VCaP (cell line): ENCODE measurements around the gene LRRN3.
"Not testable (repeated sequence)": the region's sequence is repeated elsewhere in the genome, so short reads cannot be mapped to it uniquely, and the experiment has no call there.

Experiments
- H3K27ac ChIP-seq: fragments of 450-650 bp; 2 replicates; pipeline ENCODE4 v1.5.1; 2017
- TF ChIP-seq, protein P1 (sequence below): fragments of 450-650 bp; conservative IDR thresholded peaks from 2 replicates; pipeline ENCODE4 v1.5.1; 2017; ENCODE audit warnings: mild to moderate bottlenecking, moderate library complexity

LRRN3 gene

DNA sequence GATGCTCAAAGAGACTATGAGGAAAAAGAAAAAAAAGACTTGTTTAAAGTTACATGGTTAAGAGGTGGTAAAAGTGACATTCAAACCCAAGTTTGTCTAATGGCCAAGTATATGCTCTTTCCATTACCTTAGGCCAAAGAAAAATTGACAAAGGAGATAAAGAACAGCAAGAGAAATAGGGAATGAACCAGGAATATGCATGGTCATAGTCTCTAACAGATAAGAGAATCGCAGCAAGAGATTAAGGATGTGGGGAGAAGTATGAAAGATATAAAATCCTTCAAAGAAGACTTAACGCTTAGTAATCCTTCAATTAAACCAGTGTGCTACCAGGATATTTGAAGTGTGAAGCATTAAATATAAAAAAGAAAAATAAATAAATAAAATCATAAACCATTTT is 23.2 kb upstream of the LRRN3 start:
- H3K27ac ChIP-seq: no peak overlapping the region
- TF ChIP-seq, protein P1, sequence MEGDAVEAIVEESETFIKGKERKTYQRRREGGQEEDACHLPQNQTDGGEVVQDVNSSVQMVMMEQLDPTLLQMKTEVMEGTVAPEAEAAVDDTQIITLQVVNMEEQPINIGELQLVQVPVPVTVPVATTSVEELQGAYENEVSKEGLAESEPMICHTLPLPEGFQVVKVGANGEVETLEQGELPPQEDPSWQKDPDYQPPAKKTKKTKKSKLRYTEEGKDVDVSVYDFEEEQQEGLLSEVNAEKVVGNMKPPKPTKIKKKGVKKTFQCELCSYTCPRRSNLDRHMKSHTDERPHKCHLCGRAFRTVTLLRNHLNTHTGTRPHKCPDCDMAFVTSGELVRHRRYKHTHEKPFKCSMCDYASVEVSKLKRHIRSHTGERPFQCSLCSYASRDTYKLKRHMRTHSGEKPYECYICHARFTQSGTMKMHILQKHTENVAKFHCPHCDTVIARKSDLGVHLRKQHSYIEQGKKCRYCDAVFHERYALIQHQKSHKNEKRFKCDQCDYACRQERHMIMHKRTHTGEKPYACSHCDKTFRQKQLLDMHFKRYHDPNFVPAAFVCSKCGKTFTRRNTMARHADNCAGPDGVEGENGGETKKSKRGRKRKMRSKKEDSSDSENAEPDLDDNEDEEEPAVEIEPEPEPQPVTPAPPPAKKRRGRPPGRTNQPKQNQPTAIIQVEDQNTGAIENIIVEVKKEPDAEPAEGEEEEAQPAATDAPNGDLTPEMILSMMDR: no peak

DNA sequence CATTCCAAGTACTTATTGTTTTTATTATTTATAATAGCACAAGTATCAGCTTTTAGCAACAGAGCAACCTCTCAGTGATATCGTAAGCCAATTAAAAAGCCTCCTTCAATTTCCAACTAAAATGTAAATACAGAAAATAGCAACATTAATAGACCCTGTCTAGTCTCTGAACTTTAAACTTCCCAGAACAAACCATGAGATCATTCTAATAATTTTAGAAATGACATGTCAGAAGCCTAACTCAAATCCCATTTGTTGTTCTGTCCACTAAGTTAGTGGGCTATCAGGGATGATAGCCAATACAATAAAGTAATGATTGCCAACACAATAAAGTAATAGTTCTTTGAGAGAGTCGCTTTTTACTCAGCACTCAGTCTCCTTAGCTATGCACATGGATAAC is 22.3 kb upstream of the LRRN3 start:
- TF ChIP-seq, protein P1: no peak
- H3K27ac ChIP-seq: no peak overlapping the region

- no peak overlapping the region for H3K27ac ChIP-seq
- TF ChIP-seq, protein P1: no peak
Measured at GRCh38 chr7:111071556-111071955, 19.4 kb upstream of the LRRN3 start.

DNA sequence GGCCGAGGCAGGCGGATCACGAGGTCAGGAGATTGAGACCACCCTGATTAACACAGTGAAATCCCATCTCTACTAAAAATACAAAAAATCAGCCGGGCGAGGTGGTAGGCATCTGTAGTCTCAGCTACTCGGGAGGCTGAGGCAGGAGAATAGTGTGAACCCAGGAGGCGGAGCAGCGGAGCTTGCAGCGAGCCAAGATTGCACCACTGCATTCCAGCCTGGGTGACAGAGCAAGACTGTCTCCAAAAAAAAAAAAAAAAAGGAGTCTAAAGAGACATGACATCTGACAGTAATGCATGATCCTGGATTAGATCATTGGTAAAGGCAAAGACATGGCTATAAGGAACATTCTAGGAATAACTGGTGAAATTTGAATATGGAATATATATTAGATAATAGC is 18.3 kb upstream of the LRRN3 start:
- not testable (repeated sequence) for H3K27ac ChIP-seq

DNA sequence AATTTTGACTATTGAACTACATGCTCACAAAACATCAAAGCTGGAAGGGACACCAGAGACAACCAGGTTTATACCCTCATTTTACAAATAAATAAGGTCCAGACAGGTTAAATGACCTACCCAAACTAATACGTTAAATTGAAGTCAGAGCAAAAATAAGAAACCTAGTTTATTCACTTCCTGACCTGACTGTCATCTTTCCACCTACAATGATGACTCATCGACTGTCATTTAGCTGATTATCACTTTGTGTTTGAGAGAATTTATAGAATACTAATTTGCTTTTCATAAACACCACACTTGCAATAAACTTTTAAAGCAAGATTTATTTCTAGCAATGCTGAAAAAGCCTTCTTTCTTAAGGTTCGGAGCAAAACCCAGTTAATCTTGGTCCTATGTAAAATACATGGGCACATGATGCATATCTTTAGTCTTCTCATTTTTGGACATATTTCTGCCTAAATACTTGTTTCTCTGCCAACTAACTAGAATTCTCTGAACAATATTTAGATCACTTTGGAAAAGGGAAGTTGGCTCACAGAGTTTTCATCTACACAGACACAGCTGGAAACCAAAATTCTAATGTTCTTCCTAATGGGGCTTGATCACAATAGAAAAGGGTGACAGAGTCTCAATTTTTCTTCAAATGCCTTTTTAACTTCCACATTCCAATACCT is 16.7 kb upstream of the LRRN3 start:
- H3K27ac ChIP-seq: no peak overlapping the region
- TF ChIP-seq, protein P1: no peak

- no peak overlapping the region for H3K27ac ChIP-seq
- TF ChIP-seq, protein P1: no peak
Measured at GRCh38 chr7:111074748-111075146, 16.2 kb upstream of the LRRN3 start.

GRCh38 chr7:111075498-111075897 is 15.4 kb upstream of the LRRN3 start:
- TF ChIP-seq, protein P1: no peak
- no peak overlapping the region for H3K27ac ChIP-seq

DNA sequence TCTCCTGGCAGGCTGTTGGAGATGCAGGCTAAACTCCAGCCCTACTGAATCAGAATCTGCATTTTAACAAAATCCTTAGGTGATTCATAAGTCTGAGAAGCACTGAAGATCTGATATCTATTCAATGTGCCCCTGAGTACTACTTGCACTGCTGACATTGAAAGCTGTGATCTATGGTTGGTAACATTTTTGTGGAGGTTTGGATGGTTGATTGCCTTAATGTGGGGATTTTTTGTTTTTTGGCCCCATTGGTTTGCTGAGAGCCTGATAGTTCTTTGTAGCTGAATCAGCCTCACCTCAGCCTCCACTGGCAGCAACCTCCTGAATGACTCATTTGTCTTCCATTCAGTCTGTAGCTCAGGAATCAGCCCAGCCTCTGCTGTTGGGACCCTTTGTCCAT is 14.7 kb upstream of the LRRN3 start:
- TF ChIP-seq, protein P1: no peak
- no peak overlapping the region for H3K27ac ChIP-seq
